Pons (tissue), 1 donor: ENCODE results near the gene SLC9A5.

Source experiments
- DNase-seq: peaks from one replicate; pipeline ENCODE4 v3.0.0-alpha.2; 2016; ENCODE audit warnings: low spot score

SLC9A5 gene

DNA sequence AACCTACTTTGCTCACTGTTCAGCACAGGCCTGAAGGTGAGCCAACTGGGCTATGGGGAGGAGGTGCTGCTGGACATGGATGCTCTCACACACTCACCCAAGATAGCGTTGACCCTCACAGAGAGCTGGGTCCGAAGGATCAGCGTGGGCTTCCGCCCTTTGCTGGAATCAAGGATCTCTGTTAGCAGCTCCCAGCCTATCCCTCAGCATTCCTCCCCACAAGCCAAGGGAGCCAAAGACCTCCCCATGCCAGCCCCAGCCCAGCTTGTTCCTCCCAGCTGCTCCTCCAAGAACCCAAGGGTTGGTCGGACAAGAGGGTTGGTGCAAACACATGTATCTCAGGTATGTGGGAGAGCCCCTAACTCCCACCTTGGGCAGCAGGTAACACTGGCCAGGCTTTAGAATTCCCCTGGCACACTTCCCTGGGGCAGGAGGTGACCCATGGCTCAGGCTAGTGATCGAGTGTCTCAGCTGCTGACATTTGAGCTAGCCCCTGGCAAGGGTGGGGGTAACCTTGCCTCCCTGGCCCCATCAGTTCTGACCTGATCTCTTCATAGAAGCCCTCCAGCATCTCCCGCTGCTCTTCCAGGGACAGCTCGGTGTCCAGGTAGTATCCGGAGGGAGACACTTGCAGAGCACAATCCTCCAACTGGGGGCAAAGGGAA lies 9.8 kb upstream of the SLC9A5 start:
- no peak for DNase-seq

GRCh38 chr16:67240506-67240905 lies 8.3 kb upstream of the SLC9A5 start:
- DNase-seq = no peak

- no peak for DNase-seq
These were observed 7.5 kb upstream of the SLC9A5 start for GRCh38 chr16:67241008-67241900.

DNA sequence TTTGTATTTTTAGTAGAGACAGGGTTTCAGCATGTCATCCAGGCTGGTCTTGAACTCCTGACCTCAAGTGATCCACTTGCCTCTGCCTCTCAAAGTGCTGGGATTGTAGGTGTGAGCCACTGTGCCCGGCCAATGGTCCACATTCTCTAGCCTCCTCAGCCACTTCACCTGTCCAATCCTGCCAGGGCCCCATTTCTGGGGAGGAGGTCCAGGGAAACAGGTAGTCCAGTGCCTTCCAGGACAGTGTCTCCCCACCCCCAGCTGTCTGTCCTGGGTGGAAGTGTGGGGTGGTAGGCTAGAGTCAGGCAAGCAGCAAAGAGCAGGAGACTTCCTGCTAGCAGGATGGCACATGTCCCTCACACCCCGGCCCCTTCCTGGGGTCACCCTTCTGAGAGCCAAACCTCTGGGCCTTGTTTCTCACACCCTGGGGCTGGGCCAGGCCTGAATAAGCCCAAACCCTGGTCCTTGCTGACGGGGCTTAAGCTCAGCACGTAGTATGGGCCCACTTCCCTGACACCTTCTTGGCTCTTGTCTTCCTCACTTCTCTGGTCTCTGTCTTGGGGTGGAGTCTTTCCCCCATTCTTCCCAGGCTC lies 6.5 kb upstream of the SLC9A5 start:
- no peak for DNase-seq

DNA sequence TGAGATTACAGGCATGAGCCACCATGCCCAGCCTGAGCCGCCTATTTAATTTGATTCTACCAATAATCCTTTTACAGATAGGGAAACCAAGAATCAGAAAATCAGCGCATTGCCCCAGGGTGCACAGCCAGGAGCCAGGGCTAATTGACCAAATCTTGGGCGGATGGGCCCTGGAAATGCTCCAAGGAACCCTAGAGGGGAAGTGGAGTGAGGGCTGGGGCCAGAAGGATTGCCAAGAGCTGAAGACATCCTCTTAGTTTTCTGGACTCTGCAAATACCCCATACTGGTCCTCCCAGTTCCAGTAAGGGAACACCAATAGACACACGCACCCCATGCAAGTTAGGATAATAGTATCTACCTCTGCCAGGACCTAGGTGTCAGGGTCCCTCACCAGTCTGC lies 5.3 kb upstream of the SLC9A5 start:
- DNase-seq = no peak

GRCh38 chr16:67244387-67245185 lies 4.2 kb upstream of the SLC9A5 start:
- DNase-seq = peak; percentile 86

- no peak for DNase-seq
These were observed 3.6 kb upstream of the SLC9A5 start for GRCh38 chr16:67245186-67245585.

- no peak for DNase-seq
These were observed 3.1 kb upstream of the SLC9A5 start for GRCh38 chr16:67245674-67246080.

DNA sequence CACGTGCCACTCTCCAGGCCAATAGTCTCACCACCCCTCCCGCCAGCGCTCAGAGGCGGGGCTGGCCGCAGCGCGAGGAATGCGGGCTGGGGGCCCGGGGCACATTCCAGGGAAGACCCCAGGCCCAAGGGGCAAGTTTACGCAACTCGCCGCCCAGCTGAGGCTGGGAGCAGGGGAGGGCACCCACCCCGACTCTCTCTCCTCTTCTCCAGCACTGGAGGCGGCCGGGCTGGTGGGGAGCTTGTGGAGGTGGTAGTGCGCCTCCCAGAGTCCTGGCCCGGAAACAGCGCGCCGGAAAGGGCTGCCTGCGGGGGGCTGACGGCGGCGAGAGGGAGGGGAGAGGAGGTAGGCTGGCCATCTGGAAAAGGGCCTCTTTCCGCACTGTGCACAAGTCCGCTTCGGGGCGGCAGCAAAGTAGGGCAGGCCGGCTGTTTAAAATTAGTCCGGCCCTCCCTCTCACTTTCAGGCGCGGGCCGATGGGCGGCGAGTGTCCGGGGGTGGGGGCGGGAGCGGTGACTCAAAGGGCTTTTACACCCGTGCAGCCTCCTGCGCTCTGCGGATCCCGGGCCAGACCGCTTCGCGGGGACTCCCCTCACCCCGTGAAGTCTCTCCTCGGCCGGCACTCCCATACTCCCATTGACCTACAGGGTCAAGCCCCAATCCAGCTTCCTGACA lies 2.6 kb upstream of the SLC9A5 start:
- peak; percentile 31 for DNase-seq

DNA sequence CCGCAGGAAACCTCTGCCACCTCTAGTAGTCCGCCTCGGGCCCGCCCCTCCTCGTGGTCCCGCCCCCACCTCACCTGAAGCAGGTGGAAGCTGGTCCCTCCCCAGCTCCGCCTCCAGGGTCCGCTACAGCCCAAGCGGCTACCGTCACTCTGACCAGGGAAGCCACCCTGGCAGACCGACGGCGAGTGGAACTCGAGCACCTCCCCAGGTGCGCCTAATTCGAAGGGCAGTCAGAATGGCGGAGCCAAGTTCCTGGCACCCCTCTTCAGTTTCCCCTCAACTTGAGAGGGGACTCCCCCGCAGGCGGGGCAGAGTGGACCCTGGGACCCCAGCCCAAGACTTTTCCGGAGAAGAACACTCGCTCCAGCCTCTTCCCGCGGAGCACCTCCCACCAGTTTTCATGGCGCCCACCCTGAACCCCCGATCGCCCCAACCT lies 2.0 kb upstream of the SLC9A5 start:
- no peak for DNase-seq

DNA sequence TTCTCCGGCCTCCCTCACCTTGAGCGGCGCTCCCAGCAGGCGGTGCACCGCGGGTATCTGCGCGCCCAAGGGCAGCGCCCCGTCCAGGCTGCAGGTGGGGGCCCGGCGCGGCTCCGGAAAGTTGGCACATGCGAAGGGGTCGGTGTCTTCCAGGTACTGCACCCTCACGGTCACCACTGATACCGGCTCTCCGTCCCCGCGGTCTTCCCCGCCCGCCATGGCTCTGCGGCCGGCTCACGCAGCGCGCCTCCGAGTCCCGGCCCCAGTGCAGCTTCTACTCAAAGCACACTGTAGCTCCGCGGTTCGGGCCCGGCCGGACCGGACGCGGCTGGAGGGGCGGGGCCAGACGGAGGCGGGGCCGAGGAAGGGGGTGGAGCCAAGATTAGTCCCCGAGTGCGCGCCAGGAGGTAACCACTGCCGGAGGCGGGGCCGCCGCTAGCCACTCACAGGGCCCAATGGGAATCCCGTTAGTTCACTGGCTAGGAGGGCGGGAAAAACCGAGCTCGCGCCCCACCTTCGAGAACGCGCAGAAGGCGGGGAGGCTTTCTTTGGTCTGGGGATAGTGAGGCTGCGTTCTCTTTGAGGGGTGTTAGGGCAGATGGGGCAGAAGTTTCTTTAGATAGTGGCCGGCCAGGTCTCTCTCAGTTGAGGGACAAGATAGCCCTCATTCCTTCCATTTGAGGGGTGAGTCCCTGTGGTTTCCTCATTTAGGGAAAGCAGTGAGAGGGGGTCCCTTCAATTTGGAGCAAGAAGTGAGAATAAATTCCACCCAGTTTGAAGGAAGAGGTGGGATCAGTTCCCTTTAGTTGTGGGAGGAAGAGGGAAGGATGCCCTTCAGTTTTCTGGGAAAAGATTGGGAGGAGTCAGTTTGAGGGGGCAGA lies 1.3 kb upstream of the SLC9A5 start, which contains the start of gene FHOD1:
FHOD1 (minus strand) TSS at position 290 of the 881 bp plus-strand sequence; CDS start at position 219, 71 bp downstream.
- DNase-seq = peak; percentile 87

GRCh38 chr16:67248073-67248400 lies 742 bp upstream of the SLC9A5 start:
- DNase-seq = no peak

DNA sequence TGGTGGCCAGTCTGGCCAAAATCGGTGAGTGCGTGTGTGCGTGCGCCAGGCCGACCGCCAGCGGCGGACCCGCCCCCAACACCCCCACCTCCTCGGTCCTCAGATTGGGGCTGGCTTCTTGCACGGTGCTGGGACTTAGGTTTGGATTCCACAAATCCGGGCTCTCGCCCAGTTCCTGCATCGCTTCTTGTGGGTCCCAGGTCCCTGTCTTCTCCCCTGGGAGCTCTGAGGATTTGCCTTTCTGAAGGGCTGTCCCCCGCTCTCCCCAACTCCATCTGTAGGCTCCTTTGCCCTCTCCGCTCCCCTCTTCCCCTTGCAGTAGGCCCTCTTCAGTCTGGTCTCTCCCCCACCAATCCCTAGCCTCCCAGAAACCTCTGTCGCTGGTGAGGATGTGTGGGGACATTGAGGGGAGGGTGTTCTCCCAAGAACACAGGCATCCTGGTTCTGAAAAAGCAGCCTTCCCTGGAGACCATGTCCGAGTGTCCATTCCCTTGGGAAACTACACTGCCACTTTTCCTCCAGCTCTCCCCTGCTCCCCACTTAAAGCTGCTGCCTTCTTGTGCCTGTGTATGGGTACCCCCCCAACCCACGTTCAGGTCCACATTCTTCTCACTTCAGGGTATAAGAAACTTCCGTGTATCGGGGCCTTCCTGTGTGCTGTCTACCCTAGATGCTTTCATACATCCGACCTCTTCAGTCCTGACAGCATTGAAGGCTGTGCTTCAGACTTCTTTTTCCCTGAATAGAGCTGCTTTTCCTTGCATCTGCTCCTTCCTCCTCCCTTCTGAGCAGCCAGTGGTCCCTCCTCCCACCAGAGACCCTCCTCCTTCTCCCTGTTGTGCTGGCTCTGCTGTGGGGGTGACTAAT lies 632 bp downstream of the SLC9A5 start:
- DNase-seq = no peak

DNA sequence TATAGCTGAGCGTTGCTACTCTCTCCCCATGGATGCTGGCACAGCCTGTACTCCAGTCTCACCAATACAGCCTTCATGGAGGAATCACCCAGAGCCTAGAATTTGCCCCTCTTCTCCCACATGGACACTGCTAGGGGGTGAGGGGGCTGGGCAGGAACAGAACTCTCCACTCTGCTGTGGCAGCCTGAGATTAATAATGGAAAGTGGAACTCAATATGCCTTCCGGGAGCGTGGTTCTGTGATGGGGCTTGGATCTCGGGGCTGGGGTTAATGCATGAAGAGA lies 1.2 kb downstream of the SLC9A5 start:
- DNase-seq = no peak

- peak; percentile 45 for DNase-seq
These were observed 4.1 kb downstream of the SLC9A5 start for GRCh38 chr16:67252609-67253497.

GRCh38 chr16:67254801-67255552 lies 6.2 kb downstream of the SLC9A5 start:
- no peak for DNase-seq

DNA sequence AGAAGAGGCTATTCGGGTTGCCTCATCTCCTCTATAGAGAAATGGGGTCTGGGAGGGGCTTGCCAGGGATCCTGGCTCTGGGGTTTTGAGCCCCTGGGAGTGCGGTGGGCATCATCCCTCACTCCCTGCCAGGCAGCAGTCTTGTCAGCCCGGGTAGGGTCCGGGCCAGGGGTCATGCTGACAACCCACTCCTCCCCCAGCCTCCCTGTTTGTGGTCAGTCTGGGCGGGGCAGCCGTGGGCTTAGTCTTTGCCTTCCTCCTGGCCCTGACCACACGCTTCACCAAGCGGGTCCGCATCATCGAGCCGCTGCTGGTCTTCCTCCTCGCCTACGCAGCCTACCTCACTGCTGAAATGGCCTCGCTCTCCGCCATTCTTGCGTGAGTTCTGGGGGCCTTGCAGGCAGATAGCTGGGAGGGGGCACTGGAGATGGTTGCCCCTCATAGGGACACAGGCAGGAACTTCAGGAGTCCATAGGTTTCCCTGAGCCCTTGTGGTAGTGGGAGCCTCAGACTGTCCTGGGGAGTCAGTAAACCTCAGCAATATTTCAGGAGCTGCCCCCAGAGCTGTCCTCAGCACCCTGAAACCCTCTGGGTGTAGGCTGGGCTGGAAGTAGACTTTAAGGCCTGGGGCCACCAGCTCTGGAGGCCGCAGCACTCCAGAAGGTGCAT lies 6.9 kb downstream of the SLC9A5 start:
- DNase-seq = no peak
